Measurements from ENCODE around the gene TRIM40. TPM values are rescaled to one million over a fixed set of nuclear protein-coding genes. Genes with fewer than 3 reads are reported as not detected.

TRIM40 gene
- total RNA-seq, 1 experiment from 2014 or later = not detected

- no peaks in the 10 kb centered on the region for H3K27me3 ChIP-seq (ENCODE audit: insufficient read depth, low read length)
- H3K4me3 ChIP-seq (replicated peaks in 1 of 2; ENCODE audit: low read depth in 1 of 2, low read length in 2 of 2) = no peak overlapping the region
- H3K4me1 ChIP-seq (ENCODE audit: control insufficient read depth in 1 of 2, insufficient read depth in 2 of 2, low read length in 2 of 2) = no peaks in the 10 kb centered on the region
- H3K9me2 ChIP-seq (ENCODE audit: insufficient read depth) = no peaks in the 10 kb centered on the region
- peaks cover 0 to 8% of the 10 kb centered on the region in 2 experiments; a peak in 1 of 4 replicates for H3K9me3 ChIP-seq (ENCODE audit: control insufficient read depth in 1 of 2, insufficient read depth in 1 of 2, low read depth in 1 of 2, low read length in 2 of 2)
- no peaks in the 10 kb centered on the region for H3K79me2 ChIP-seq (ENCODE audit: insufficient read depth, low read length)
- no TSS peak for BruUV-seq (replicated peaks)
- ChIA-PET CTCF (no interaction called here), POLR2A (no interaction called here), RAD21 (ENCODE audit: low non-redundant PET in 1 of 2, low total read pairs in 2 of 2, uncharacterized antibody in 2 of 2, unreplicated experiment in 2 of 2) (no interaction called here)
- H2AFZ ChIP-seq (ENCODE audit: low read depth, low read length, poor library complexity, severe bottlenecking) = no peak overlapping the region
- no peak overlapping the region for H3K4me2 ChIP-seq (ENCODE audit: low read length)
- intact Hi-C loops (cut with micrococcal nuclease) = loop anchor here (10.0 kb wide), 1 partner anchor 144 kb away; no protein-coding TSS in a partner anchor
- no peak overlapping the region for H3K9ac ChIP-seq (ENCODE audit: low read length)
- H3K36me3 ChIP-seq (ENCODE audit: control insufficient read depth in 1 of 2, insufficient read depth in 2 of 2, low read length in 2 of 2) = no peaks in the 10 kb centered on the region
- ATAC-seq (no peak), DNase-seq (ENCODE audit: low read depth, low spot score) (no peak)
- no peaks in the 10 kb centered on the region for H4K20me1 ChIP-seq (ENCODE audit: insufficient read depth)
- no peak for TF ChIP-seq SIN3A (IDR thresholded peaks at IDR 0.05; ENCODE audit: low read depth)
- no peak for TF ChIP-seq POLR2AphosphoS5 (IDR thresholded peaks at IDR 0.05; ENCODE audit: low read depth, low read length)
- no peak for TF ChIP-seq CEBPB (IDR thresholded peaks at IDR 0.05; ENCODE audit: low read depth)
- TF ChIP-seq REST (IDR thresholded peaks at IDR 0.05; ENCODE audit: low read depth) = no peak
- no peak for TF ChIP-seq EZH2 (IDR thresholded peaks at IDR 0.05)
- no peak for TF ChIP-seq ZBTB33 (IDR thresholded peaks at IDR 0.05; ENCODE audit: extremely low read depth, insufficient replicate concordance, low read length)
- TF ChIP-seq ZFX (IDR thresholded peaks at IDR 0.05) = no peak
- TF ChIP-seq FOSL1 (IDR thresholded peaks at IDR 0.05; ENCODE audit: low read depth) = no peak
- no peak for TF ChIP-seq MAX (IDR thresholded peaks at IDR 0.05)
- TF ChIP-seq JUND (IDR thresholded peaks at IDR 0.05) = no peak
- no peak for TF ChIP-seq ELF1 (IDR thresholded peaks at IDR 0.05; ENCODE audit: borderline replicate concordance, low read depth)
- no peak for TF ChIP-seq SRF (IDR thresholded peaks at IDR 0.05; ENCODE audit: low read depth)
- H3K27ac ChIP-seq (ENCODE audit: low read depth, low read length) = no peak overlapping the region
These were observed 42.9 kb downstream of the TRIM40 start for GRCh38 chr6:30178837-30179236.

Data from HCT116 (cell line).